HepG2 (cell line): ENCODE data around the gene SQSTM1. TPM values are rescaled to one million over a fixed set of nuclear protein-coding genes. Genes with fewer than 3 reads are reported as not detected.

ENCODE experiments used
- ETV6 ChIP-seq: sonication (generic); formaldehyde crosslinking; conservative IDR thresholded peaks from 2 replicates; pipeline ENCODE4 v1.4.0; 2020; ENCODE audit warnings: missing genetic modification reagents
- GABPA ChIP-seq, 2 experiments: IDR thresholded peaks; 2 replicates each; pipeline ENCODE4 v1.6.1; 2011 to 2016; ENCODE audit warnings: low read depth in 2 of 2, low read length in 1 of 2, missing biosample characterization in 1 of 2, missing genetic modification characterization in 1 of 2
- GLI4 ChIP-seq: sonication (generic); formaldehyde crosslinking; IDR thresholded peaks from 2 replicates; pipeline ENCODE4 v1.5.1; 2020; ENCODE audit warnings: missing genetic modification reagents, mild to moderate bottlenecking, moderate library complexity, borderline replicate concordance
- HMGA1 ChIP-seq: sonication (generic); formaldehyde crosslinking; conservative IDR thresholded peaks from 2 replicates; pipeline ENCODE4 v1.4.0; 2020; ENCODE audit warnings: missing genetic modification reagents
- NONO ChIP-seq, 2 experiments: fragments of 450-650 bp in 1 of 2; sonication (generic) in 1 of 2; formaldehyde crosslinking in 1 of 2; IDR thresholded peaks in 1 of 2; conservative IDR thresholded peaks in 1 of 2; 2 replicates each; pipeline versions ENCODE4 v1.6.1 to v1.8.0; 2017 to 2022; ENCODE audit warnings: mild to moderate bottlenecking in 1 of 2, missing genetic modification reagents in 1 of 2, moderate library complexity in 1 of 2
- PRPF4 ChIP-seq: fragments of 200-400 bp; formaldehyde crosslinking; IDR thresholded peaks from 2 replicates; pipeline ENCODE4 v1.6.1; 2016; ENCODE audit warnings: low read length, low read depth; ENCODE audit not compliant: poor library complexity, severe bottlenecking
- SMAD9 ChIP-seq: sonication (generic); formaldehyde crosslinking; IDR thresholded peaks from 2 replicates; pipeline ENCODE4 v1.5.1; 2020; ENCODE audit warnings: mild to moderate bottlenecking, missing genetic modification reagents
- SRSF9 ChIP-seq: fragments of 200-400 bp; formaldehyde crosslinking; IDR thresholded peaks from 2 replicates; pipeline ENCODE4 v1.6.1; 2018; ENCODE audit warnings: borderline replicate concordance, mild to moderate bottlenecking, low read depth, low read length; ENCODE audit not compliant: insufficient read depth, poor library complexity, severe bottlenecking
- TCF12 ChIP-seq, 2 experiments: fragments of 450-650 bp in 1 of 2; sonication (generic) in 1 of 2; formaldehyde crosslinking in 1 of 2; IDR thresholded peaks; 2 replicates each; pipeline versions ENCODE4 v1.6.1 to v1.8.0; 2017 to 2022; ENCODE audit warnings: antibody characterized with exemption in 1 of 2, mild to moderate bottlenecking in 1 of 2, missing genetic modification reagents in 1 of 2, moderate library complexity in 1 of 2
- TSC22D2 ChIP-seq: sonication (generic); formaldehyde crosslinking; IDR thresholded peaks from 2 replicates; pipeline ENCODE4 v1.5.1; 2020; ENCODE audit warnings: missing genetic modification reagents, mild to moderate bottlenecking, borderline replicate concordance
- ZNF460 ChIP-seq: sonication (generic); formaldehyde crosslinking; IDR thresholded peaks from 2 replicates; pipeline ENCODE4 v1.5.1; 2020; ENCODE audit warnings: missing genetic modification reagents, mild to moderate bottlenecking, borderline replicate concordance
- ZNF501 ChIP-seq: sonication (generic); formaldehyde crosslinking; IDR thresholded peaks from 2 replicates; pipeline ENCODE4 v1.5.1; 2020; ENCODE audit warnings: mild to moderate bottlenecking, moderate library complexity, missing genetic modification reagents
- ZSCAN20 ChIP-seq: sonication (generic); formaldehyde crosslinking; IDR thresholded peaks from 2 replicates; pipeline ENCODE4 v1.4.0; 2020; ENCODE audit warnings: missing genetic modification reagents, mild to moderate bottlenecking, borderline replicate concordance
- polyA plus RNA-seq, 8 experiments: library from polyadenylated mRNA; depleted of rRNA in 3 of 8; stranded (reverse) in 7 of 8; unstranded in 1 of 8; fragments of >200 nt; fragmentation: Illumina TruSeq in 4 of 8; extraction: Trizol in 4 of 8; gene quantifications; 2 replicates each; pipeline versions ENCODE4 v1.2.1 to v1.2.3, GENCODE V29; 2011 to 2016; ENCODE audit warnings: low read depth in 4 of 8, missing spikeins in 1 of 8, mixed read lengths in 1 of 8; ENCODE audit not compliant: insufficient read depth in 1 of 8
- total RNA-seq, 5 experiments: library from RNA; depleted of rRNA; stranded (reverse); fragments of >200 nt; fragmentation: Illumina TruSeq; extraction: Trizol; gene quantifications; 2 replicates each; pipeline ENCODE4 v1.2.3, GENCODE V29; 2016; ENCODE audit warnings: low read depth in 1 of 5
- TF ChIP-seq, protein P1 (sequence below): sonication (generic); formaldehyde crosslinking; conservative IDR thresholded peaks from 2 replicates; pipeline ENCODE4 v1.4.0; 2020; ENCODE audit warnings: mild to moderate bottlenecking, missing genetic modification reagents, moderate library complexity
- TF ChIP-seq, protein P2 (sequence below): sonication (generic); formaldehyde crosslinking; IDR thresholded peaks from 2 replicates; pipeline ENCODE4 v1.4.0; 2020; ENCODE audit warnings: mild to moderate bottlenecking, low read depth, missing genetic modification reagents
- TF ChIP-seq, protein P3 (sequence below): sonication (generic); formaldehyde crosslinking; IDR thresholded peaks from 2 replicates; pipeline ENCODE4 v1.4.0; 2020; ENCODE audit warnings: missing genetic modification reagents, borderline replicate concordance
- TF ChIP-seq, protein P4 (sequence below): IDR thresholded peaks from 2 replicates; pipeline ENCODE4 v1.6.1; 2012; ENCODE audit warnings: low read length, improper control_type of control experiment

Gene SQSTM1
- total and polyA plus RNA-seq, 2 of the 13 experiments (the other 11 are each of a cell fraction or from before 2014, with no cell fraction given), result 90.9 to 160 TPM

DNA sequence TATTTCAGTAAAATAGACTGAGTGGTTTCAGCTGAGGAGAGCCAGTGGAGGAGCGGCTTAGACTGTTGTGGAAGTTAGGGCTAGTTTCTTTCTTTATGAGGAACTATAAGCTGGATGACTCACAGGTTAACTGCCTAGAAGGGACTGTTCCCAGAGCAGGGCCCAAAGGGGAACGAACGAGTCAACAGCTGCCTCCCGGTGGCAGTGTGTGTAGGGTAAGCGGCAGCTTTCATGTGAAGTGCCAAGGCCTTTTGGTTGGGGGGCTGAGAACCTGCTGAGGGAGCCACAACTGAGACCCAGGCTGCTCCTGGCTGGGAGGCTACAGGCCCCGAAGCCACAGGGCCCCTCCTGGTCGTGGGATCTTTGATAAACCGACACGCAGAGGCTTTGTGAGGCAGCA, 7.0 kb downstream of the SQSTM1 start (continued):
- no peak for TF ChIP-seq GLI4
- no peak for TF ChIP-seq HMGA1 (CRISPR knock-in tag)
- no peak for TF ChIP-seq PRPF4
- TF ChIP-seq, protein P1, sequence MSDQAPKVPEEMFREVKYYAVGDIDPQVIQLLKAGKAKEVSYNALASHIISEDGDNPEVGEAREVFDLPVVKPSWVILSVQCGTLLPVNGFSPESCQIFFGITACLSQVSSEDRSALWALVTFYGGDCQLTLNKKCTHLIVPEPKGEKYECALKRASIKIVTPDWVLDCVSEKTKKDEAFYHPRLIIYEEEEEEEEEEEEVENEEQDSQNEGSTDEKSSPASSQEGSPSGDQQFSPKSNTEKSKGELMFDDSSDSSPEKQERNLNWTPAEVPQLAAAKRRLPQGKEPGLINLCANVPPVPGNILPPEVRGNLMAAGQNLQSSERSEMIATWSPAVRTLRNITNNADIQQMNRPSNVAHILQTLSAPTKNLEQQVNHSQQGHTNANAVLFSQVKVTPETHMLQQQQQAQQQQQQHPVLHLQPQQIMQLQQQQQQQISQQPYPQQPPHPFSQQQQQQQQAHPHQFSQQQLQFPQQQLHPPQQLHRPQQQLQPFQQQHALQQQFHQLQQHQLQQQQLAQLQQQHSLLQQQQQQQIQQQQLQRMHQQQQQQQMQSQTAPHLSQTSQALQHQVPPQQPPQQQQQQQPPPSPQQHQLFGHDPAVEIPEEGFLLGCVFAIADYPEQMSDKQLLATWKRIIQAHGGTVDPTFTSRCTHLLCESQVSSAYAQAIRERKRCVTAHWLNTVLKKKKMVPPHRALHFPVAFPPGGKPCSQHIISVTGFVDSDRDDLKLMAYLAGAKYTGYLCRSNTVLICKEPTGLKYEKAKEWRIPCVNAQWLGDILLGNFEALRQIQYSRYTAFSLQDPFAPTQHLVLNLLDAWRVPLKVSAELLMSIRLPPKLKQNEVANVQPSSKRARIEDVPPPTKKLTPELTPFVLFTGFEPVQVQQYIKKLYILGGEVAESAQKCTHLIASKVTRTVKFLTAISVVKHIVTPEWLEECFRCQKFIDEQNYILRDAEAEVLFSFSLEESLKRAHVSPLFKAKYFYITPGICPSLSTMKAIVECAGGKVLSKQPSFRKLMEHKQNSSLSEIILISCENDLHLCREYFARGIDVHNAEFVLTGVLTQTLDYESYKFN (CRISPR knock-in tag), result no peak
- no peak for TF ChIP-seq ZNF460
- TF ChIP-seq, protein P2, sequence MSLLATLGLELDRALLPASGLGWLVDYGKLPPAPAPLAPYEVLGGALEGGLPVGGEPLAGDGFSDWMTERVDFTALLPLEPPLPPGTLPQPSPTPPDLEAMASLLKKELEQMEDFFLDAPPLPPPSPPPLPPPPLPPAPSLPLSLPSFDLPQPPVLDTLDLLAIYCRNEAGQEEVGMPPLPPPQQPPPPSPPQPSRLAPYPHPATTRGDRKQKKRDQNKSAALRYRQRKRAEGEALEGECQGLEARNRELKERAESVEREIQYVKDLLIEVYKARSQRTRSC (CRISPR knock-in tag), result no peak
- TF ChIP-seq TCF12 (IDR thresholded peaks at IDR 0.05), result no peak
- no peak for TF ChIP-seq TCF12 (CRISPR knock-in tag; IDR thresholded peaks at IDR 0.05)
- TF ChIP-seq ZNF501 (CRISPR knock-in tag), result no peak
- TF ChIP-seq GABPA (IDR thresholded peaks at IDR 0.05; ENCODE audit: low read depth, low read length), result no peak
- TF ChIP-seq GABPA (CRISPR knock-in tag; IDR thresholded peaks at IDR 0.05; ENCODE audit: low read depth), result no peak
- TF ChIP-seq, protein P3, sequence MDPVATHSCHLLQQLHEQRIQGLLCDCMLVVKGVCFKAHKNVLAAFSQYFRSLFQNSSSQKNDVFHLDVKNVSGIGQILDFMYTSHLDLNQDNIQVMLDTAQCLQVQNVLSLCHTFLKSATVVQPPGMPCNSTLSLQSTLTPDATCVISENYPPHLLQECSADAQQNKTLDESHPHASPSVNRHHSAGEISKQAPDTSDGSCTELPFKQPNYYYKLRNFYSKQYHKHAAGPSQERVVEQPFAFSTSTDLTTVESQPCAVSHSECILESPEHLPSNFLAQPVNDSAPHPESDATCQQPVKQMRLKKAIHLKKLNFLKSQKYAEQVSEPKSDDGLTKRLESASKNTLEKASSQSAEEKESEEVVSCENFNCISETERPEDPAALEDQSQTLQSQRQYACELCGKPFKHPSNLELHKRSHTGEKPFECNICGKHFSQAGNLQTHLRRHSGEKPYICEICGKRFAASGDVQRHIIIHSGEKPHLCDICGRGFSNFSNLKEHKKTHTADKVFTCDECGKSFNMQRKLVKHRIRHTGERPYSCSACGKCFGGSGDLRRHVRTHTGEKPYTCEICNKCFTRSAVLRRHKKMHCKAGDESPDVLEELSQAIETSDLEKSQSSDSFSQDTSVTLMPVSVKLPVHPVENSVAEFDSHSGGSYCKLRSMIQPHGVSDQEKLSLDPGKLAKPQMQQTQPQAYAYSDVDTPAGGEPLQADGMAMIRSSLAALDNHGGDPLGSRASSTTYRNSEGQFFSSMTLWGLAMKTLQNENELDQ (CRISPR knock-in tag), result no peak
- TF ChIP-seq NONO (IDR thresholded peaks at IDR 0.05), result no peak
- TF ChIP-seq NONO (CRISPR knock-in tag; conservative IDR thresholded peaks at IDR 0.05), result no peak
- TF ChIP-seq, protein P4, sequence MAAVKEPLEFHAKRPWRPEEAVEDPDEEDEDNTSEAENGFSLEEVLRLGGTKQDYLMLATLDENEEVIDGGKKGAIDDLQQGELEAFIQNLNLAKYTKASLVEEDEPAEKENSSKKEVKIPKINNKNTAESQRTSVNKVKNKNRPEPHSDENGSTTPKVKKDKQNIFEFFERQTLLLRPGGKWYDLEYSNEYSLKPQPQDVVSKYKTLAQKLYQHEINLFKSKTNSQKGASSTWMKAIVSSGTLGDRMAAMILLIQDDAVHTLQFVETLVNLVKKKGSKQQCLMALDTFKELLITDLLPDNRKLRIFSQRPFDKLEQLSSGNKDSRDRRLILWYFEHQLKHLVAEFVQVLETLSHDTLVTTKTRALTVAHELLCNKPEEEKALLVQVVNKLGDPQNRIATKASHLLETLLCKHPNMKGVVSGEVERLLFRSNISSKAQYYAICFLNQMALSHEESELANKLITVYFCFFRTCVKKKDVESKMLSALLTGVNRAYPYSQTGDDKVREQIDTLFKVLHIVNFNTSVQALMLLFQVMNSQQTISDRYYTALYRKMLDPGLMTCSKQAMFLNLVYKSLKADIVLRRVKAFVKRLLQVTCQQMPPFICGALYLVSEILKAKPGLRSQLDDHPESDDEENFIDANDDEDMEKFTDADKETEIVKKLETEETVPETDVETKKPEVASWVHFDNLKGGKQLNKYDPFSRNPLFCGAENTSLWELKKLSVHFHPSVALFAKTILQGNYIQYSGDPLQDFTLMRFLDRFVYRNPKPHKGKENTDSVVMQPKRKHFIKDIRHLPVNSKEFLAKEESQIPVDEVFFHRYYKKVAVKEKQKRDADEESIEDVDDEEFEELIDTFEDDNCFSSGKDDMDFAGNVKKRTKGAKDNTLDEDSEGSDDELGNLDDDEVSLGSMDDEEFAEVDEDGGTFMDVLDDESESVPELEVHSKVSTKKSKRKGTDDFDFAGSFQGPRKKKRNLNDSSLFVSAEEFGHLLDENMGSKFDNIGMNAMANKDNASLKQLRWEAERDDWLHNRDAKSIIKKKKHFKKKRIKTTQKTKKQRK, result no peak
- no peak for TF ChIP-seq SMAD9 (CRISPR knock-in tag)
- TF ChIP-seq SRSF9, result no peak
- no peak for TF ChIP-seq ETV6
- no peak for TF ChIP-seq TSC22D2
- no peak for TF ChIP-seq ZSCAN20 (CRISPR knock-in tag)
